Esophagus muscularis mucosa (tissue), 4 donors: Measurements from ENCODE around the gene GPR180. TPM values are rescaled to one million over a fixed set of nuclear protein-coding genes. Genes with fewer than 3 reads are reported as not detected.

Experiments used
- DNase-seq: peaks from one replicate; pipeline ENCODE4 v3.0.0-alpha.2; 2017; ENCODE audit errors: extremely low spot score
- H3K27ac ChIP-seq, 4 donors: fragments of 200-600 bp; sonication (generic); replicated peaks in 1 of 4; 1 replicate in 3 of 4; 2 replicates in 1 of 4; pipeline ENCODE4 v1.5.1; 2016 to 2019; ENCODE audit warnings: mild to moderate bottlenecking in 1 of 4
- H3K27me3 ChIP-seq, 4 donors: fragments of 200-600 bp; sonication (generic); one replicate each; pipeline versions ENCODE4 v1.5.1 to v1.6.0; 2016 to 2019
- H3K36me3 ChIP-seq, 4 donors: fragments of 200-600 bp; sonication (generic); one replicate each; pipeline ENCODE4 v1.5.1; 2016 to 2019
- H3K4me1 ChIP-seq, 4 donors: fragments of 200-600 bp; sonication (generic); one replicate each; pipeline ENCODE4 v1.5.1; 2016 to 2019
- H3K4me3 ChIP-seq, 4 donors: fragments of 200-600 bp; sonication (generic); 1 replicate in 2 of 4; 2 replicates in 2 of 4; pipeline ENCODE4 v1.5.1; 2016 to 2019; ENCODE audit warnings: mild to moderate bottlenecking in 4 of 4, moderate library complexity in 1 of 4
- H3K9me3 ChIP-seq, 4 donors: fragments of 200-600 bp; sonication (generic); 1 replicate in 3 of 4; 2 replicates in 1 of 4; pipeline ENCODE4 v1.5.1; 2016 to 2019
- EP300 ChIP-seq: sonication (generic); formaldehyde crosslinking; IDR thresholded peaks from one replicate; pipeline ENCODE4 v1.6.1; 2017; ENCODE audit warnings: antibody characterized with exemption
- POLR2A ChIP-seq: fragments of 450-650 bp; IDR thresholded peaks from one replicate; pipeline ENCODE4 v1.6.1; 2017; ENCODE audit warnings: antibody characterized with exemption, moderate library complexity, mild to moderate bottlenecking, low read depth
- POLR2AphosphoS5 ChIP-seq, 2 donors: sonication (generic); formaldehyde crosslinking; IDR thresholded peaks; one replicate each; pipeline ENCODE4 v1.6.1; 2017; ENCODE audit warnings: antibody characterized with exemption in 2 of 2
- WGBS: methylation state at CpG from one replicate; pipeline ENCODE4 v1.1.5; 2018; 5-methylcytosine and 5-hydroxymethylcytosine counted together
- intact Hi-C: fragments of 100-400 bp; cut with DNase I; formaldehyde crosslinking; loops from one replicate; pipeline ENCODE4 v1.15.1; 2023
- total RNA-seq, 4 donors: library from RNA; depleted of rRNA; stranded (reverse); fragments of >200 nt; gene quantifications; one replicate each; pipeline versions ENCODE4 v1.1.0 to v1.2.1, GENCODE V29; 2016
- TF ChIP-seq, protein P1 (sequence below), 3 experiments: fragments of 200-600 bp in 2 of 3; fragments of 450-650 bp in 1 of 3; sonication (generic) in 2 of 3; IDR thresholded peaks; one replicate each; pipeline ENCODE4 v1.5.1; 2017 to 2019; ENCODE audit warnings: antibody characterized with exemption in 3 of 3, mild to moderate bottlenecking in 2 of 3, moderate library complexity in 1 of 3

The GPR180 gene
- total RNA-seq, 4 donors from 2014 or later: 2.7 to 4.7 (median 4.4) TPM

DNA sequence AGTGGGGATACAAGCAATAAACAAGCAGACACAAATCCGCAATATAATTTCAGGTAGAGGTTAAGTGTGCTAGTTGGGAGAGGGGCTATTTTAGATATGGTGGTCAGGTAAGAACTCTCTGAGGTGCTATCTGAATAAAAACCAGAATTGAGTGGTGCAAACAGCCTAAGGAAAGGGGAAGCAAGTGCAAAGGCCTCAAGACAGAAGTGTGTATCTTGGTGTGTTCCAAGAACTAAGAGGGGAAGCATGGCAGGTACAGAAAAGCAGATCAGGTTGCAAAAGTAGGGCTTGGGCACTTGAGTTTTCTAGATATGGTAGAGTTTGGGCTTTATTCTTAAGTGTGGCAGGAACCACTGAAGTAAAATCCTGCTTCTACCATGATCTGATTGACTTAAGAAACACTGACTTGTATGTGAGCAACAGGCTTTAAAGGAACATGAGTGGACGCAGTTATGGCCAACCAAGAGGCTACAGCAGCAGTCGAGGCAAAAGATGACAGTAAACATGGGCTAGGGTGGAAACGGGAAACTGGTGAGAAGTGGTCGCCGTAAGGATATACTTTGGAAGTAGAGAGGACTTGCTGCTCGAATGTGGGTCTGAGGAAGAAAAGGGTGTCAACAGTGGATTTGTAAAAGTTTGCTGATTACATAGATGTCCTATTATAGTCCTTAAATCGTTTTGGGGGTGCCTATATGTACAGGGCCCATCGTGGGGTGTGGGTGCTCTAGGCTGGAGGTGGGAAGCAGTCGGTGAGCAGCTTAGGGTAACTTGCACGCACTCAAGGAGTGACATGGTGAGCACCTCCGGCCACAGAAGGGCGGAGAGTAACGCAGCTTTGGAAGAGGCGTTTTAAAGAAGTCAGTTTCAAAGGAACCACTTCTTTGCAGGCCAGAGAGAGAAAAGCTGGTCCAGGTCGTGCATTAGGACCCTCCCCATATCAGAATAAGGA lies 6.4 kb upstream of the GPR180 start:
- intact Hi-C loops: no loop called here
- Histone ChIP-seq H3K27me3 (no peaks in the 10 kb centered on the region), H3K4me1 (peaks cover 18 to 35% (median 21%) of the 10 kb centered on the region in 4 donors), H3K9me3 (no peaks in the 10 kb centered on the region), H3K4me3 (peak overlapping the region; percentile 72 to 86 (median 80)), H3K36me3 (peaks cover 3 to 27% (median 14%) of the 10 kb centered on the region in 4 donors), H3K27ac (peak overlapping the region; percentile 81 to 85 (median 82))
- DNase-seq: no peak
- 8% methylated on average over 16 of the region's 16 CpGs for WGBS
- TF ChIP-seq, protein P1, sequence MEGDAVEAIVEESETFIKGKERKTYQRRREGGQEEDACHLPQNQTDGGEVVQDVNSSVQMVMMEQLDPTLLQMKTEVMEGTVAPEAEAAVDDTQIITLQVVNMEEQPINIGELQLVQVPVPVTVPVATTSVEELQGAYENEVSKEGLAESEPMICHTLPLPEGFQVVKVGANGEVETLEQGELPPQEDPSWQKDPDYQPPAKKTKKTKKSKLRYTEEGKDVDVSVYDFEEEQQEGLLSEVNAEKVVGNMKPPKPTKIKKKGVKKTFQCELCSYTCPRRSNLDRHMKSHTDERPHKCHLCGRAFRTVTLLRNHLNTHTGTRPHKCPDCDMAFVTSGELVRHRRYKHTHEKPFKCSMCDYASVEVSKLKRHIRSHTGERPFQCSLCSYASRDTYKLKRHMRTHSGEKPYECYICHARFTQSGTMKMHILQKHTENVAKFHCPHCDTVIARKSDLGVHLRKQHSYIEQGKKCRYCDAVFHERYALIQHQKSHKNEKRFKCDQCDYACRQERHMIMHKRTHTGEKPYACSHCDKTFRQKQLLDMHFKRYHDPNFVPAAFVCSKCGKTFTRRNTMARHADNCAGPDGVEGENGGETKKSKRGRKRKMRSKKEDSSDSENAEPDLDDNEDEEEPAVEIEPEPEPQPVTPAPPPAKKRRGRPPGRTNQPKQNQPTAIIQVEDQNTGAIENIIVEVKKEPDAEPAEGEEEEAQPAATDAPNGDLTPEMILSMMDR (IDR thresholded peaks at IDR 0.05): no peak
- TF ChIP-seq POLR2AphosphoS5 (IDR thresholded peaks at IDR 0.05): no peak
- TF ChIP-seq EP300: no peak
- TF ChIP-seq POLR2A: no peak

DNA sequence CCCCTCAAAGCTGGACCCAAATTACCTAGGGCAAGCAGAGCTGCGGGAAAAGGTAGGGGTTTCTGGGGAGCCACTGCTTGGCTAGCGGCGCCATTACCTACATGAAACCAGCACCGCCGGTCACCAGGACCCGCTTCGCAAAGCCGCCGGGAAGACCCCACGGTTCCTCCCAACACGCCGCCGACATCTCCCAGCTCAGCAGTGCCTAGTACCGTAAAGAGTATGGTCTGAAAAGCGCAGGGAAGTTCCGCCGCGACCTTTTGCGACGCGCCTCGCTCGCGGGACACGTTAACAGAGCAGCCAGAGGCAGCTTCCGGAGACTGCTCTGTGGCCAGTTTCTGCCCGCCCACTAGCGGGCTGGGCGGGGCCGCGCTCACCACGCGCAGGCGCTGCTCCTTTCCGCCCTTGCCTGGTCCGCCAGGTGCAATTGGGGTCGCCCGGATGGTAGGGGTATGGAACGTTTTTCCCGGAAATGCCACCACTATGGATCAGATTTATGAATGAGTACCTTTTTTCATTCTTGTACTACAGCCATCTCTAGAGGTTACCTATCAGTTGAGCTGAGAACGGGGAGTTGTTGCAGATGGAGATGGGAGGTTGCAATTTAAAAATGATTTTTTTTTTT lies 5.6 kb upstream of the GPR180 start, which contains the start of gene TGDS:
TSS of gene TGDS (minus strand) at position 203 of the 625 bp plus-strand sequence. CDS start at position 187, 16 bp downstream.
- Histone ChIP-seq H3K4me1 (peaks cover 18 to 35% (median 22%) of the 10 kb centered on the region in 4 donors), H3K9me3 (no peaks in the 10 kb centered on the region), H3K27me3 (no peaks in the 10 kb centered on the region), H3K27ac (peak within 1 kb of the TSS; percentile 81 to 85 (median 82)), H3K36me3 (peaks cover 3 to 19% (median 10%) of the 10 kb centered on the region in 4 donors), H3K4me3 (peak within 1 kb of the TSS; percentile 72 to 86 (median 80))
- intact Hi-C loops: no loop called here
- WGBS: 1% methylated on average over 36 of the region's 41 CpGs
- no peak for TF ChIP-seq EP300
- peak; percentile 89 to 94 for TF ChIP-seq POLR2AphosphoS5 (IDR thresholded peaks at IDR 0.05)
- TF ChIP-seq, protein P1 (IDR thresholded peaks at IDR 0.05): peak in 2 of 3 experiments; percentile 17 to 26
- no peak for TF ChIP-seq POLR2A
- DNase-seq: peak; percentile 96

DNA sequence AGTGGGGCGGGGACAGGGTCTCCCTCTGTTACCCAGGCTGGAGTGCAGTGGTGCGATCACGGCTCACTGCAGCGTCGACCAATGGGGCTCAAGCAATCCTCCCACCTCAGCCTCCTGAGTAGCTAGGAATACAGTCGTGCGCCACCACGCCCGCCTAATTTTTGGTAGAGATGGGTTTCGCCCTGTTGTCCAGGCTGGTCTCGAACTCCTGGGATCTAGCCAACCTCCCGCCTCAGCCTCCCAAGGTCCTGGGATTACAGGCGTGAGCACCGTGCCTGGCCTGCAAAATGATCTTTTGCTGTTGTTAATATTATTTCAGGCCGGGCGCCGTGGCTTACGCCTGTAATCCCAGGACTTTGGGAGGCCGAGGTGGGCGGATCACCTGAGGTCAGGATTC lies 5.1 kb upstream of the GPR180 start:
- 74% methylated on average over 20 of the region's 20 CpGs for WGBS
- H3K9me3 ChIP-seq: no peaks in the 10 kb centered on the region
- peak overlapping the region; percentile 81 to 85 (median 82) for H3K27ac ChIP-seq
- DNase-seq: no peak
- peaks cover under 1 to 14% (median 7%) of the 10 kb centered on the region in 4 donors for H3K36me3 ChIP-seq
- peaks cover 18 to 35% (median 24%) of the 10 kb centered on the region in 4 donors for H3K4me1 ChIP-seq
- intact Hi-C loops: no loop called here
- peak overlapping the region; percentile 72 to 86 (median 80) for H3K4me3 ChIP-seq
- TF ChIP-seq POLR2AphosphoS5 (IDR thresholded peaks at IDR 0.05) (no peak), EP300 (no peak), POLR2A (no peak)
- TF ChIP-seq, protein P1 (IDR thresholded peaks at IDR 0.05): no peak
- no peaks in the 10 kb centered on the region for H3K27me3 ChIP-seq

DNA sequence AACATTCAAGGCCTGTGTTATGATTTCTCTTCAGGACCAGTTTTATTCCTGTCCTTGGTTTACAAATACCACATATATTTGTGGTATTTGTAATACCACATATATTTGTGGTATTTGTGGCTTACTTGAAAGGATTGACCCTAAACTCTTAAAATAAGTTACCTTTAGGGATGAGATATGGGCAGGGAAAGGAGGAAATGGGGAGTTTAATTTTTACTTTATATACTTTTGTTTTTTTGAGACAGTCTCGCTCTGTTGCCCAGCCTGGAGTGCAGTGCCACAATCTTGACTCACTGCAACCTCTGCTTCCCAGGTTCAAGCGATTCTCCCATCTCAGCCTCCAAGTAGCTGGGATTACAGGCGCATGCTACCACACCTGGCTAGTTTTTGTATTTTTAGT lies 3.4 kb upstream of the GPR180 start:
- no peaks in the 10 kb centered on the region for H3K36me3 ChIP-seq
- TF ChIP-seq EP300 (no peak), POLR2A (no peak), POLR2AphosphoS5 (IDR thresholded peaks at IDR 0.05) (no peak)
- TF ChIP-seq, protein P1 (IDR thresholded peaks at IDR 0.05): no peak
- peaks cover 25 to 35% (median 30%) of the 10 kb centered on the region in 4 donors for H3K4me1 ChIP-seq
- no peak overlapping the region for H3K27ac ChIP-seq
- WGBS: 96% methylated on average over 3 of the region's 3 CpGs
- H3K27me3 ChIP-seq: no peaks in the 10 kb centered on the region
- DNase-seq: no peak
- H3K9me3 ChIP-seq: no peaks in the 10 kb centered on the region
- intact Hi-C loops: no loop called here
- H3K4me3 ChIP-seq: no peak overlapping the region
